HTR-8/SVneo (cell line): ENCODE measurements around the gene HOXB6.

Experiments
- DNase-seq: peaks from one replicate; pipeline ENCODE4 v3.0.0; 2011; ENCODE audit warnings: low spot score, mixed read lengths; ENCODE audit not compliant: insufficient read length
- FAIRE-seq: peaks from 2 replicates; lab custom pipeline; 2011; peaks lifted over from hg19 to GRCh38; lab: Jason Lieb, UNC

HOXB6 gene

GRCh38 chr17:48636177-48637018 is 31.6 kb upstream of the HOXB6 start:
- FAIRE-seq = no peak
- DNase-seq = no peak

- peak; percentile 4 for FAIRE-seq
- DNase-seq = no peak
These were observed 29.9 kb upstream of the HOXB6 start for GRCh38 chr17:48634493-48635208.

DNA sequence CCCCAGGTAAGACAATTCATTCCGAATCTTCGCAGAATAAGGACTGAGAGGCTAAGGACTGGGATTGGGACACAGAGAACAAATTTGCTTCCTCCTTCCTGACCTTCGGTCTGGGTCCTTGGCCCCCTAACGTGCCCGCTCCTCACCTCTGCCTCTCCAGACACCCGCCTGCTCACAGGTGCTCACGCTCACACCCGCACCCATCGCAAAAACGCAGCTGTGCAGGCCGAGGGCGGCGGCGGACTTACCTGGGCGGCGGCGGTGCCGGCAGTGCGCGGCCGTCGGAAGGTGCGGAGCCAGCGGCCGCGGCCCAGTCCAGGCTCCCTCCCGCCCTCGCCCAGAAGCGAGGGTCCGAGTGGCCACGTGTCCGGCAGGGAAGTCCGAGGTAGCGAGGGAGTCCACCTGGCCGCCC is 28.5 kb upstream of the HOXB6 start:
- DNase-seq = no peak
- FAIRE-seq = no peak

GRCh38 chr17:48632579-48633265 is 27.9 kb upstream of the HOXB6 start:
- DNase-seq (no peak), FAIRE-seq (no peak)

DNA sequence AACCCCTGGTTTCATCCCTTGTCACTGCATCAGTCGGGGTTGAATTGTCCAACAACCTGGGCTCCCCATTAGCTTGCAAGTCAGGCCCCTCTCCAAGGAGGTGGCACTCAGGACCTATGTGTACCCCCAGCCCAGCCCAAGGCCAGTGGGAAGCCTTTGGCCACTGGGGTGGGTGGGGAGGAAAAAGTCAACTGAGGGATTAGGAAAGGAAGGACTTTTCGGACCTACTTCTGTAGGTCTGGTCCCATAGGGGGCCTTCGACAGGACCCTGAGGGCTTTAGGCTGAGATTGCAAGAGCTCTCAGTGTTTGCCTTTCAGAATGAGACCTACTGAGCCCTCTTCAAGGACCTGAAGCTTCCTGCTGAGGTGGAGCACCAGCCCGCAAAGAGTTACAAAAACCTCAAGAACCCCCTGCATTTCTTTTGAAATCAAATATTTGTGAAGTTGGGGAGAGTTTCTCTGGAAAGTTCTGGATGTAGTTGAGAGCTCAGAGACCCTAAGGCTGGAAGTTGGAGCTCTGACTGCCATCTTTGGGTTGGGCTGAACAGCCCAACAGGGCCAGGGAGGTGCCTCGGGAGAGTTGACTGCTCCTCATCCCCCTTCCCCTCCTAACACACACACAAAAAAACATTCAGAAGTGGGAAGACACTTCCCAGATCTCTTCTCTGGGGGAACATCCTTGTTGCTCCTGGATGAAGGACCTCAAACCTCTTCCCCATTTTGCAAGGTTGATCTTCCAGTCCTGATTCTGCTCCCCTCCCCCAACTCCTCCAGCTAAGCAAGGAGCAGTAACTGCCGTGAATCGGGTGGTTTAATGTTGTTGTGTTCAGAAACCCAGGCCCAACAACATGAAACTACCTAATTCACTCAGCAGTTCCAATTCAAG is 27.1 kb upstream of the HOXB6 start:
- FAIRE-seq (no peak), DNase-seq (no peak)

- FAIRE-seq (no peak), DNase-seq (no peak)
These were observed 26.3 kb upstream of the HOXB6 start for GRCh38 chr17:48630925-48631692.

DNA sequence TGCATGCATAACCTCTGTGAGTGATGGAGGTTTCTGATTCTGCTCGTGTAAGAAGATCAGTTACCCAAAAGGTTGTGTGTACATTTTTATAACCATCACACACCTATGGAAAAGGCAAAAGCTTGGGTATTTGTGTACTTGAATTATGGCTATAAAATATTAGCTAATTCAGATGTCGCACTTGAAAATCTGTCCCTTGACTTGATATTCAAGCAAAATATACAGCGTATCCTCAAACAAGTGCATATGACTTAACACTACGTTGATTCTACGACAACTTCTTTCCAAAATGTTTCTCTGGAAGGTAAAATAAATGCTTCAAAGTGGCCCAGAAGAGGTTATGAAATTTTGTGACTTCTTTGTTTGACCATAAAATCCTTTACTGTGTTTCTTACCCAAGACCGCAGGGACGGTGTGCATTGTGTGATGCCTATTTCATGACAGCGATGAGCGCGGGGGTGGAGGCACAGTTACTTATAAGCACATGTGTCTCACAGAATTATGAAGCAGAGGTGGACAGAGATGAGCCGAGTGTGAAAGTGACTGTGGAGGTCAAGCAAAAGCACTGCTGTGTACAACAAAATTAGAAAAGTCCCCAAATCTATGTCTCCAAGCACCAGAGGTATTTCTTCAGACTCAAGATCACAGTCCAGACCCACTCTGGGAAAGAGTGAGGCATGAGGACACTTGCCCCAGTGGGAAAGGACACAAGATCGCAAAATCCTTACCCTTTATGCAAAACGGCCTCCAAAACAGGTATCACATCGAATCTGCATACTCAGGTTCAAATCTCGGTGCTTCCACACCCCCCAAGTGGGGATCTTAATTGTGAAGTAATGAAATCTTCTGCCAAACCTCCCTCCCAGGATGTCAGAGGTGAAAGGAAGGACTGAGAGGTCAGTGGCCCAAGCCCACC is 25.5 kb upstream of the HOXB6 start:
- FAIRE-seq = no peak

GRCh38 chr17:48629411-48629759 is 24.6 kb upstream of the HOXB6 start:
- no peak for DNase-seq
- no peak for FAIRE-seq

More for the DNA sequence above, 25.5 kb upstream of the HOXB6 start:
- no peak for DNase-seq

DNA sequence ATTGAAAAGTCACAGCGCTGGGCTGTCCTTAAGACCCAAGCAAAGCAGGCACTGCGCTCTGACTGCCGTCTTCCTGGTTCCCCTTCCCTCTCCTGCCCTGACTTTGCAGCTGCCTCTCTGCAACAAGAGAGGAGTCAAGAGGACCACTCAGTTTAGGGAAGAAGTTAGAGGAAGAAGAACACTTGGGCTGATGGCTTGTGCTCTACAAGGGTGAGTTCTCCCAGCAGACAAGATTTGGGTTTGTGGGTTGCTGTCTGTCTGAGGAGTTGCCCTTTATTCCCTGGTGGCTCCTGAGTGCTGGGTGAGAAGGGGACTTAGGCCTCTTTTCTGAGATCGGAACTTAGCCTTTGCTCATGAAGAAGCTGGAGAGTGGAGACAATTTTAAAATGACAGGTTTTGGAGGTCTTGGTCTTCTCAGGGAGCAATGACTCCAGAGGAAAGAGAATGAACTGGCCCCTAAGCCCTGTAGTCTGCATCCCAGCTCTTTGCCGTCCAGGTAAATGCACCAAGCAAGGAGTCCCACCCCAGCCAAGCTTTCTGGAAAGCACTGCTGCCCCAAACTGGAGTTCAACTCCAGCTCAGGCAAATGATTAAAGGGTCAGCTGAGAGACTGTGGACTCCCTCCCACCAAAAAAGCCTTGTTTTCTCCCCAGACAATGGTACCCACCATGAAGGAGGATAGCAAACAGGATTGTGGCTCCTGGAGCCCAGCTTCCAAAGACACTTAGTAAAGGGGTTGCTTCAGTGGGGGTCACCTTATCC is 24.0 kb upstream of the HOXB6 start:
- DNase-seq (no peak), FAIRE-seq (peak; percentile 67)

DNA sequence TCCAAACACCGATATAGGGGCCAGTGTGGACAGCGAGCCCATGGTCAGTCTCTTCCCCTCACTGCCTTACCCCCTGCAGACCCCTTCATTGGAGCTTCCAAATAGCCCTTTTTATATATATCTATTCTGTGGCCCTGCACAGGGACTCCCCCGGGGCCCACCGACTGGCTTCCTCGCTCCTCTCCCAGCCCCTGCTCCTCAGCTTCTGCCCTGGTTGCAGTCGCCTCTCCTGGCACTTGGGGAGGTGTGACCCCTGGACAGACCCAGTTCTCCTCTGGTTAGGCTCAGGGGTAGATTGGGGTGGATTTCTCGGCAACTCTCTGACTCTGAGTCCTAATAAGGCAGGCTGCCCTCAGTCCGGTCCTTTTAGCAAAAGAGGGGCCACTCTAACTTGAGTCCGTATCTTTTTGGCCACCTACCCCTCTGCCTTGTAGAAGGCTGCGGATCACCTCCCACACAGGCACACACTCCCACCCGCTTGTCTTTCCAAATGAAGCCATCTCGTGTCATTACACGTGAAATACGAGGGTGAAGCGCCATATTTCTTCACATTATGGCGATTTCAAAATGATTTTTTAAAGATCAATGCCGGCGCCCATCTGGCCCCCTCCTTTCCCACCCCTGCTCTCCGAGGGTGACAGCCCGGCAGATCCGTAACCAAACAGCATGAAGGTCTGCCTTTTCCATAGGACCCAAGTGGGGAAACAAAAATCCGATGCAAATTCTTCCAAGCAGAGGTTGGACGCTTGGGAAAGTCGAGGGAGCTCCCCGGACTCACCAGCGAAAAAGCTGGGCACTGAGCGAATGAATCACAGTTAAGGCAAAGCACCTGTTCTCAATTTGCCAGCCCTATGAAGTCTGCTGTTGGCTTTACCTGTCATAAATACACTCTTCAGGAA is 23.1 kb upstream of the HOXB6 start:
- FAIRE-seq = peak; percentile 88

DNA sequence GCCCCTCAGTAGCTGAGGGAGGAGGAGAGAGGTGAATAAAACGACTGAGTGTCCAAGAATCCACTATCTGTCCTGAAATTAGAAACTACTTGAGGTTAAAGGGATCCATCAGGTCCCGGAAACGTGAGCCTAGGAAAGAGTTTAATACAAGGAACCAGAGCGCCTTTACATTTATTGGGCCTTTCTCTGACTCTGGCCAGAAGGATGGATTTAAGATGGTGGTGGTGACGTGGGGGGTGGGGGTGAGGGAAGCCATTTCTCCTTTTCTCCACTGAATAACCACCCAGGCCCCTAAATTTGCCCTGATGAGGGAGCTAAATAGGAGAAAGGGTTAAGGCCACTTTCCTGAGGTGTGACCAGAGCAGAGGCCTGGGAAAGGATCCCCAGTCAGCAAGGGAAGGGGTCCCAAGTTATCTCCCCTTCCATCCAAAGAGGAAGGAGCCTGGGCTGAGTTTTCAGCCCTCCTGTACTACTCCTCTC is 22.4 kb upstream of the HOXB6 start:
- no peak for DNase-seq
- FAIRE-seq = no peak

More for the DNA sequence above, 23.1 kb upstream of the HOXB6 start:
- no peak for DNase-seq

DNA sequence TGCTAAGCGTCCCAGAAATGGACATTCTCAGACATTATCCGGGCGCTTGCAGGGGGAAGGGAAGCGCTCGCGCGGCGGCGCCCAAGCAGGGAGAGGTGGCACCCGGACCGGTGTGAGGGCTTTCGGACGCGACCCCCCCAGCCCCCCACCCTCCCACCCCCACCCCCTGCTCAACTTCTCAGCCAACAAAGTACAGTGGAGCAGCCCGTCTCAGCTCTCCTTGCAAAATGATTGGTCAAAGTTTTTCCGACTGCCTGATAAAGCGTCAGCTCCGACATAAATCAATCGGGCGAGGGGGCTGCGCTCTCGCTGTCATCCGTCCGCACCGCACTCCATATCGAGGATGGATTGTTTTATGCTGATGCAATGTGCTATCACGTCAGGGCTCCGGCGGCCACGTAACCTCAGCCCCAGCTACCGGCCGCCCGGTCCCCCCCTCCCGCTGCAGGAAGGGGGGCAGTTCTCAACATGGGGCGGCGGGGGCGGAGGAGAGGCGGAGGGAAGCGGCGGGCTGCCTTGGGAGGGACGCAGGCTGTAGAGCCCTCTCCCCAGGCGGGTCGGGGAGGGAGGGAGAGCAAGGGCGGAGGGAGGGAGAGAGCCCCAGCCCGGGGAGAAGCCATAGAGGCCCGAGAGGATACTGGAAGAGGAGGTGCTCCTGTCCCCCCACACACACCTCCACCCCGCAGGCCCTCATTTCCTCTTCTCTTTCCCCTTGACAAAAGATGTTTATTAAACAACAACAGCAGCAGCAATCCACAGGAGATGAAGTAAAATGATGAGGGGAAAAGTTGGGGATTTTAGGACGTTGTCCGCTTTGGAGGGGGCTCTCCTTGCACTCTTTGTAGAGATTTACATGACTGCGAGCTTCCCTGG is 21.7 kb upstream of the HOXB6 start, which contains the start of gene HOXB9:
Gene HOXB9, minus strand, starts transcription at position 114 of the 873 bp plus-strand sequence. Its CDS starts 89 bp downstream, at position 25.
- peak; percentile 97 for DNase-seq
- peak; percentile 100 for FAIRE-seq

GRCh38 chr17:48625495-48626244 is 20.9 kb upstream of the HOXB6 start:
- DNase-seq = peak; percentile 75
- FAIRE-seq = no peak
